Activated CD8-positive, alpha-beta memory T cell treated with anti-CD3 and anti-CD28 coated beads, Interleukin-2, amount 10 ng/mL, durations not matched to agents 7 days and 5 days (primary cell): ENCODE results near the gene CTDSPL. TPM values are rescaled to one million over a fixed set of nuclear protein-coding genes. Genes with fewer than 3 reads are reported as not detected.
A peak's percentile ranks its signal among the peaks of the same experiment; 100 is the strongest.

Experiments
- ATAC-seq: fragments of 150-1000 bp; cut with Tn5 transposase; one replicate; pipeline ENCODE4 v1.10.0; 2021; ENCODE audit warnings: moderate library complexity
- CTCF ChIA-PET: fragments of 350-600 bp; sonication (Branson Sonifier 250); formaldehyde crosslinking; loops from one replicate; lab custom pipeline; 2021; ENCODE audit warnings: antibody characterized with exemption; lab: Charles Lee
- DNase-seq: peaks from one replicate; pipeline ENCODE4 v3.0.0-alpha.2; 2020
- H3K27ac Mint-ChIP-seq: one replicate; pipeline ENCODE4 v1.8.0; 2021; ENCODE audit warnings: mild to moderate bottlenecking, mixed read lengths
- H3K27me3 Mint-ChIP-seq: one replicate; pipeline ENCODE4 v1.8.0; 2021; ENCODE audit warnings: mixed read lengths
- H3K36me3 Mint-ChIP-seq: one replicate; pipeline ENCODE4 v1.8.0; 2021; ENCODE audit warnings: mild to moderate bottlenecking, mixed read lengths
- H3K4me1 Mint-ChIP-seq: one replicate; pipeline ENCODE4 v1.8.0; 2021; ENCODE audit warnings: mixed read lengths
- H3K4me3 Mint-ChIP-seq: one replicate; pipeline ENCODE4 v1.8.0; 2021; ENCODE audit warnings: mild to moderate bottlenecking, moderate library complexity, mixed read lengths
- H3K9me3 Mint-ChIP-seq: one replicate; pipeline ENCODE4 v1.8.0; 2022; ENCODE audit warnings: low read depth, mixed read lengths
- total RNA-seq, 2 experiments: library from RNA; stranded (reverse); gene quantifications; one replicate each; pipeline ENCODE4 v1.2.3, GENCODE V29; 2021

CTDSPL gene
- total RNA-seq, 2 experiments from 2014 or later, result 4.7 to 8.5 TPM

- no peak overlapping the region for H3K27ac Mint-ChIP-seq
Measured at GRCh38 chr3:37887824-37888223, 26.1 kb downstream of the CTDSPL start.

GRCh38 chr3:37888421-37888820, 26.7 kb downstream of the CTDSPL start:
- DNase-seq (no peak), ATAC-seq (no peak)
- Mint-ChIP-seq H3K4me1 (peaks cover 2% of the 10 kb centered on the region), H3K27me3 (peaks cover 36% of the 10 kb centered on the region), H3K9me3 (no peaks in the 10 kb centered on the region), H3K27ac (no peak overlapping the region), H3K4me3 (no peak overlapping the region), H3K36me3 (no peaks in the 10 kb centered on the region)
- CTCF ChIA-PET, result interaction anchor here (1.7 kb wide), 2 partner anchors 9 to 11 kb away, joined by 5 to 7 read pairs; no protein-coding TSS in a partner anchor

More at GRCh38 chr3:37887824-37888223, 26.1 kb downstream of the CTDSPL start:
- Mint-ChIP-seq H3K27me3 (peaks cover 40% of the 10 kb centered on the region), H3K9me3 (no peaks in the 10 kb centered on the region), H3K4me3 (no peak overlapping the region), H3K36me3 (no peaks in the 10 kb centered on the region), H3K4me1 (peaks cover 2% of the 10 kb centered on the region)
- DNase-seq (no peak), ATAC-seq (no peak)
- CTCF ChIA-PET, result interaction anchor here (1.3 to 1.7 kb wide), 3 partner anchors 9 to 32 kb away, joined by 5 to 7 read pairs (median 5); no protein-coding TSS in a partner anchor

- ATAC-seq (no peak), DNase-seq (no peak)
- H3K27ac Mint-ChIP-seq, result no peak overlapping the region
- peaks cover 28% of the 10 kb centered on the region for H3K27me3 Mint-ChIP-seq
- H3K36me3 Mint-ChIP-seq, result no peaks in the 10 kb centered on the region
- CTCF ChIA-PET, result interaction anchor here (1.2 kb wide), 1 partner anchor 77 kb away, joined by 6 read pairs; no protein-coding TSS in a partner anchor
- H3K4me1 Mint-ChIP-seq, result peaks cover 4% of the 10 kb centered on the region
- no peak overlapping the region for H3K4me3 Mint-ChIP-seq
- H3K9me3 Mint-ChIP-seq, result no peaks in the 10 kb centered on the region
Measured at GRCh38 chr3:37890522-37890921, 28.8 kb downstream of the CTDSPL start.

GRCh38 chr3:37891227-37891626, 29.5 kb downstream of the CTDSPL start:
- CTCF ChIA-PET, result interaction anchor here (0.6 kb wide), 1 partner anchor 27 kb away, joined by 3 read pairs; no protein-coding TSS in a partner anchor
- Mint-ChIP-seq H3K9me3 (no peaks in the 10 kb centered on the region), H3K36me3 (no peaks in the 10 kb centered on the region), H3K4me1 (peaks cover 4% of the 10 kb centered on the region), H3K4me3 (no peak overlapping the region), H3K27me3 (peaks cover 25% of the 10 kb centered on the region), H3K27ac (no peak overlapping the region)
- DNase-seq (no peak), ATAC-seq (no peak)

GRCh38 chr3:37892927-37893600, 31.4 kb downstream of the CTDSPL start:
- no peak for ATAC-seq

GRCh38 chr3:37896827-37897226, 35.1 kb downstream of the CTDSPL start:
- Mint-ChIP-seq H3K4me1 (peaks cover 31% of the 10 kb centered on the region), H3K9me3 (no peaks in the 10 kb centered on the region), H3K27ac (no peak overlapping the region), H3K4me3 (no peak overlapping the region), H3K27me3 (peaks cover 23% of the 10 kb centered on the region), H3K36me3 (no peaks in the 10 kb centered on the region)
- CTCF ChIA-PET, result interaction anchor here (0.9 to 3.9 kb wide), 6 partner anchors 9 to 78 kb away, joined by 3 to 16 read pairs (median 4); no protein-coding TSS in a partner anchor
- no peak for ATAC-seq
- no peak for DNase-seq

More at GRCh38 chr3:37892927-37893600, 31.4 kb downstream of the CTDSPL start:
- Mint-ChIP-seq H3K27ac (no peak overlapping the region), H3K9me3 (no peaks in the 10 kb centered on the region), H3K4me3 (no peak overlapping the region), H3K36me3 (no peaks in the 10 kb centered on the region), H3K27me3 (peaks cover 23% of the 10 kb centered on the region), H3K4me1 (peaks cover 4% of the 10 kb centered on the region)
- CTCF ChIA-PET, result interaction anchor here (2.3 to 2.4 kb wide), 2 partner anchors 38 to 74 kb away, joined by 6 to 7 read pairs; no protein-coding TSS in a partner anchor
- no peak for DNase-seq

- Mint-ChIP-seq H3K9me3 (no peaks in the 10 kb centered on the region), H3K36me3 (no peaks in the 10 kb centered on the region), H3K27me3 (peaks cover 16% of the 10 kb centered on the region), H3K4me3 (no peak overlapping the region), H3K4me1 (peaks cover 39% of the 10 kb centered on the region), H3K27ac (no peak overlapping the region)
- CTCF ChIA-PET, result interaction anchor here (0.9 to 3.9 kb wide), 4 partner anchors 10 to 77 kb away, joined by 3 to 16 read pairs (median 5); no protein-coding TSS in a partner anchor
- ATAC-seq (no peak), DNase-seq (no peak)
Measured at GRCh38 chr3:37897763-37898162, 36.1 kb downstream of the CTDSPL start.

GRCh38 chr3:37898424-37898823, 36.7 kb downstream of the CTDSPL start:
- Mint-ChIP-seq H3K9me3 (no peaks in the 10 kb centered on the region), H3K36me3 (no peaks in the 10 kb centered on the region), H3K4me1 (peaks cover 45% of the 10 kb centered on the region), H3K4me3 (no peak overlapping the region), H3K27me3 (peaks cover 14% of the 10 kb centered on the region), H3K27ac (no peak overlapping the region)
- DNase-seq (no peak), ATAC-seq (no peak)
- CTCF ChIA-PET, result interaction anchor here (3.9 kb wide), 1 partner anchor 76 kb away, joined by 16 read pairs; no protein-coding TSS in a partner anchor

GRCh38 chr3:37899101-37899707, 37.5 kb downstream of the CTDSPL start:
- H3K36me3 Mint-ChIP-seq, result no peaks in the 10 kb centered on the region
- no peaks in the 10 kb centered on the region for H3K9me3 Mint-ChIP-seq
- CTCF ChIA-PET, result interaction anchor here (1.0 to 4.8 kb wide), 7 partner anchors 9 to 75 kb away, joined by 3 to 27 read pairs (median 7); no protein-coding TSS in a partner anchor
- ATAC-seq (peak; percentile 77), DNase-seq (peak; percentile 78)
- H3K4me1 Mint-ChIP-seq, result peaks cover 53% of the 10 kb centered on the region
- H3K27ac Mint-ChIP-seq, result peak overlapping the region; percentile 68
- H3K27me3 Mint-ChIP-seq, result peaks cover 14% of the 10 kb centered on the region
- H3K4me3 Mint-ChIP-seq, result no peak overlapping the region

GRCh38 chr3:37899711-37900306, 38.1 kb downstream of the CTDSPL start:
- ATAC-seq (no peak), DNase-seq (no peak)
- H3K27ac Mint-ChIP-seq, result peak overlapping the region; percentile 68
- no peaks in the 10 kb centered on the region for H3K36me3 Mint-ChIP-seq
- H3K4me3 Mint-ChIP-seq, result no peak overlapping the region
- H3K9me3 Mint-ChIP-seq, result no peaks in the 10 kb centered on the region
- CTCF ChIA-PET, result interaction anchor here (0.9 to 4.8 kb wide), 8 partner anchors 8 to 75 kb away, joined by 3 to 27 read pairs (median 7); no protein-coding TSS in a partner anchor
- H3K4me1 Mint-ChIP-seq, result peaks cover 59% of the 10 kb centered on the region
- peaks cover 10% of the 10 kb centered on the region for H3K27me3 Mint-ChIP-seq

GRCh38 chr3:37901721-37902120, 40.0 kb downstream of the CTDSPL start:
- Mint-ChIP-seq H3K4me1 (peaks cover 73% of the 10 kb centered on the region), H3K27ac (peak overlapping the region; percentile 22), H3K4me3 (no peak overlapping the region), H3K9me3 (no peaks in the 10 kb centered on the region), H3K27me3 (peaks cover 5% of the 10 kb centered on the region), H3K36me3 (no peaks in the 10 kb centered on the region)
- CTCF ChIA-PET, result interaction anchor here (0.7 to 4.8 kb wide), 6 partner anchors 9 to 95 kb away, joined by 3 to 27 read pairs (median 4); no protein-coding TSS in a partner anchor
- no peak for ATAC-seq
- no peak for DNase-seq

GRCh38 chr3:37902674-37903073, 41.0 kb downstream of the CTDSPL start:
- Mint-ChIP-seq H3K27me3 (peaks cover 3% of the 10 kb centered on the region), H3K27ac (peak overlapping the region; percentile 89), H3K36me3 (no peaks in the 10 kb centered on the region), H3K4me3 (peak overlapping the region; percentile 55), H3K4me1 (peaks cover 83% of the 10 kb centered on the region), H3K9me3 (no peaks in the 10 kb centered on the region)
- DNase-seq, result peak; percentile 78
- CTCF ChIA-PET, result interaction anchor here (0.6 to 4.8 kb wide), 8 partner anchors 8 to 94 kb away, joined by 3 to 27 read pairs (median 4); no protein-coding TSS in a partner anchor
- peak; percentile 51 for ATAC-seq

GRCh38 chr3:37903320-37903719, 41.6 kb downstream of the CTDSPL start:
- H3K36me3 Mint-ChIP-seq, result no peaks in the 10 kb centered on the region
- ATAC-seq (no peak), DNase-seq (no peak)
- H3K4me1 Mint-ChIP-seq, result peaks cover 88% of the 10 kb centered on the region
- no peak overlapping the region for H3K4me3 Mint-ChIP-seq
- no peaks in the 10 kb centered on the region for H3K9me3 Mint-ChIP-seq
- H3K27ac Mint-ChIP-seq, result peak overlapping the region; percentile 89
- peaks cover 3% of the 10 kb centered on the region for H3K27me3 Mint-ChIP-seq
- CTCF ChIA-PET, result interaction anchor here (0.9 to 4.8 kb wide), 6 partner anchors 8 to 93 kb away, joined by 3 to 27 read pairs (median 5); no protein-coding TSS in a partner anchor
